Esophagus squamous epithelium (tissue), 5 donors: ENCODE results near the gene SCYL3. TPM values are rescaled to one million over a fixed set of nuclear protein-coding genes. Genes with fewer than 3 reads are reported as not detected.

Experiments
- DNase-seq: peaks from one replicate; lab custom pipeline; 2025; lab: John Stamatoyannopoulos, UW
- H3K27ac ChIP-seq, 4 donors: fragments of 200-600 bp; sonication (generic); one replicate each; pipeline ENCODE4 v1.5.1; 2016 to 2019; ENCODE audit warnings: mild to moderate bottlenecking in 1 of 4
- H3K27me3 ChIP-seq, 4 donors: fragments of 200-600 bp; sonication (generic); 1 replicate in 3 of 4; 2 replicates in 1 of 4; pipeline versions ENCODE4 v1.5.1 to v1.6.0; 2017 to 2021; ENCODE audit warnings: antibody characterized with exemption in 1 of 4
- H3K36me3 ChIP-seq, 3 donors: fragments of 200-600 bp; sonication (generic); one replicate each; pipeline ENCODE4 v1.5.1; 2016 to 2019
- H3K4me1 ChIP-seq, 3 donors: fragments of 200-600 bp; sonication (generic); one replicate each; pipeline ENCODE4 v1.5.1; 2017 to 2019
- H3K4me3 ChIP-seq, 4 donors: fragments of 200-600 bp; sonication (generic); 1 replicate in 3 of 4; 2 replicates in 1 of 4; pipeline ENCODE4 v1.5.1; 2016 to 2019; ENCODE audit warnings: mild to moderate bottlenecking in 2 of 4, moderate library complexity in 1 of 4
- H3K9me3 ChIP-seq, 3 donors: fragments of 200-600 bp; sonication (generic); one replicate each; pipeline ENCODE4 v1.5.1; 2016 to 2019
- POLR2A ChIP-seq, 4 donors: fragments of 450-650 bp; IDR thresholded peaks; one replicate each; pipeline ENCODE4 v1.6.1; 2017; ENCODE audit warnings: antibody characterized with exemption in 4 of 4, mild to moderate bottlenecking in 4 of 4, moderate library complexity in 3 of 4
- WGBS, 2 donors: methylation state at CpG; one replicate each; pipeline ENCODE4 v1.1.5; 2018; 5-methylcytosine and 5-hydroxymethylcytosine counted together
- intact Hi-C: fragments of 100-400 bp; cut with DNase I; formaldehyde crosslinking; loops from one replicate; pipeline ENCODE4 v1.15.0; 2022
- total RNA-seq, 4 donors: library from RNA; depleted of rRNA; stranded (reverse); fragments of >200 nt; gene quantifications; one replicate each; pipeline ENCODE4 v1.1.0, GENCODE V29; 2016
- TF ChIP-seq, protein P1 (sequence below), 6 experiments: fragments of 450-650 bp in 4 of 6; fragments of 200-600 bp in 2 of 6; sonication (generic) in 2 of 6; IDR thresholded peaks; one replicate each; pipeline ENCODE4 v1.5.1; 2016 to 2019; ENCODE audit warnings: antibody characterized with exemption in 6 of 6, mild to moderate bottlenecking in 4 of 6, moderate library complexity in 4 of 6
- donor health status: DM: yes; HTN: yes; CAD: no.

Gene SCYL3
- total RNA-seq, 4 donors from 2014 or later: 4.8 to 10.1 (median 9.2) TPM

DNA sequence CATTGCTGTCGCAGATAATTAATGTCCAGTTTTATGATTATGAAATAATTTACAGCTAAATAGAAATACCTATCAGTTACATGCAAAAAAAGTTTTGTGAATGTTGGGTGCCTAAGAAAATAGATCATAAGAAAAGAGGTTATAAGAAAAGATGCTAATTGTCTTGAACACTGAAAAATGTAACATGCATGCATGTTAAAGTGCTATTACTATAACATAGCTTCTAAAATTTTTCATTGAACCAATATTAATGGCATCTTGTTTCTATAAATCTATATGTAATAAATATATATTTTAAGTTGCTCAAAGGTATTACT lies 35.5 kb upstream of the SCYL3 start:
- Histone ChIP-seq H3K9me3 (no peaks in the 10 kb centered on the region), H3K27ac (no peak overlapping the region), H3K4me1 (peaks cover 0 to 10% (median 0%) of the 10 kb centered on the region in 3 donors), H3K4me3 (no peak overlapping the region), H3K36me3 (peaks cover 0 to 6% (median 0%) of the 10 kb centered on the region in 3 donors), H3K27me3 (no peaks in the 10 kb centered on the region)
- 3 to 20% methylated on average over 1 of the region's 1 CpG for WGBS, 2 donors
- no peak for DNase-seq
- intact Hi-C loops: no loop called here
- TF ChIP-seq POLR2A (IDR thresholded peaks at IDR 0.05): no peak
- TF ChIP-seq, protein P1, sequence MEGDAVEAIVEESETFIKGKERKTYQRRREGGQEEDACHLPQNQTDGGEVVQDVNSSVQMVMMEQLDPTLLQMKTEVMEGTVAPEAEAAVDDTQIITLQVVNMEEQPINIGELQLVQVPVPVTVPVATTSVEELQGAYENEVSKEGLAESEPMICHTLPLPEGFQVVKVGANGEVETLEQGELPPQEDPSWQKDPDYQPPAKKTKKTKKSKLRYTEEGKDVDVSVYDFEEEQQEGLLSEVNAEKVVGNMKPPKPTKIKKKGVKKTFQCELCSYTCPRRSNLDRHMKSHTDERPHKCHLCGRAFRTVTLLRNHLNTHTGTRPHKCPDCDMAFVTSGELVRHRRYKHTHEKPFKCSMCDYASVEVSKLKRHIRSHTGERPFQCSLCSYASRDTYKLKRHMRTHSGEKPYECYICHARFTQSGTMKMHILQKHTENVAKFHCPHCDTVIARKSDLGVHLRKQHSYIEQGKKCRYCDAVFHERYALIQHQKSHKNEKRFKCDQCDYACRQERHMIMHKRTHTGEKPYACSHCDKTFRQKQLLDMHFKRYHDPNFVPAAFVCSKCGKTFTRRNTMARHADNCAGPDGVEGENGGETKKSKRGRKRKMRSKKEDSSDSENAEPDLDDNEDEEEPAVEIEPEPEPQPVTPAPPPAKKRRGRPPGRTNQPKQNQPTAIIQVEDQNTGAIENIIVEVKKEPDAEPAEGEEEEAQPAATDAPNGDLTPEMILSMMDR (IDR thresholded peaks at IDR 0.05): peak in 1 of 6 experiments; percentile 2

DNA sequence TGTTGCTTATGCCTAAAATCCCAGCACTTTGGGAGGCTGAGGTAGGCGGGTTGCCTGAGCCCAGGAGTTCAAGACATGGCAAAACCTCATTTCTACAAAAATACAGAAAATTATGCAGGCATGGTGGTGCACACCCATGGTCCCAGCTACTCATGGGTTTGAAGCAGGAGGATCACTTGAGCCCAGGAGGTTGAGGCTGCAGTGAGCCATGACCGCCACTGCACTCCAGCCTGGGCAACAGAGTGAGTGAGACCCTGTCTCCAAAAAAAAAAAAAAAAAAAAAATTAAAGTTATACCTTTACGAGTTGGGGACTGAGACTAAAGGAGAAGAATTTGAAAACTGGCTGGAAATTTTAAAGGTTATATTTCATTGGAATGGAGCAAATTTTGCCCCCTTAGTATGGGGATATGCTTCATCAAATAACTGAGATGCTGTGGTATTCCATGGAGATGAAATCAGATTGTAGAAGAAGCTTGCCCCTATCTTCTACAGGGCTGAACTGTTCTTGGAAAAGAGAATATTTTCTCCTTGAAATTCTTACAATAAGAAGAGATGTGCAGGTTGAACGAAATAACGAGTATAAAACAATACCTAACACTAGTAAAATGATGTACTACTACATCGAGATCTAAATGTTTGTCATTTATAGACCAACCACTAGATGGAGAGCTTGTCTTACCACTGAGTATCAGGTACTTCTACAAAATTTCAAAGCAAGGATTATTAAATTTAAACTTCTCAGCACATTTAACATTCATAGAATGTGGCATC lies 34.9 kb upstream of the SCYL3 start:
- peaks cover 0 to 6% (median 0%) of the 10 kb centered on the region in 3 donors for H3K36me3 ChIP-seq

DNA sequence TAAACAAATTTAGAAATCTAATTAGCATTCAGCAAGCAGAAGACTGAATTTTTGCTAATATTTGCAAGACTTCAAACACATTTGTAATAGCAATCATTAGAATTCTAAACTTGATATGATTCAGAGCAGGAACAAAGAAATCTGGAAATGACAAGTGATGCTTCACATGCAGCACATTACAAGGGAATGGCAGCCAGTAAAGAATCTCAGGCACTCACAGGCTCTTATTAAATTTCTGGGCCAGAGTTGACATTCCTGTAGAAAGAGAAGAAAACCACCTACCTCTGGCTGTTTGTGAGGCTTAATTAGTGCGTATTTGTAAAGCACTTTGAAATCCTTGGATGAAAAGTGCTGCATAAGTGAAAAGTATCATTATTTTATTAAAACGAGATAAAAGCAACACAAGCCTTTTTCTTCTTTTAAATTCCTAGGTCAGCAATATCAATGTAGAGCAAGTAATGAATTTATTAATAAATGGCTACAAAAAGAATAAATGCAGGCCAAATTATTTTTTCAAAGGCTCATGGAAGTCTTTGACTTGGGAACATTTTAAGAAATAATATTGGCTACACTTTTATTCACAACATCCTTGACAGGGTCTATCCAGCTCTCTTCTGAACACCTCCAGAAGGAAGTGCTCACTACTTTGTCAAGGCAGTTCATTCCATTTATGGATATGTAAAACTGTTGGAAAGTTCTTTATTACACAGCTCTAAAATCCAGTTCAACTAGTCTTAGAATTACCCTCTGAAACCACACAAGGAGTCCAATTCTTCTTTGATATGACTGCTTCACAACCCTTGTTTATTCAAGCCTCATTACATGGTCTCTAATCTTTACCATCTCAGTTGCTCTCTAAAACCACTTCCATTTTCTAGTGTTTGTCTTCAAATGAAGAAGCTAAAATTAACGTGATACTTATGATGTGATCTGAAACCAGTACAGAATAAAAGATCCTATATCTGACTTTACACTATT lies 32.1 kb upstream of the SCYL3 start:
- Histone ChIP-seq H3K4me3 (no peak overlapping the region), H3K9me3 (no peaks in the 10 kb centered on the region), H3K27me3 (no peaks in the 10 kb centered on the region), H3K4me1 (no peaks in the 10 kb centered on the region), H3K36me3 (peaks cover 0 to 6% (median 0%) of the 10 kb centered on the region in 3 donors), H3K27ac (no peak overlapping the region)
- TF ChIP-seq, protein P1 (IDR thresholded peaks at IDR 0.05): no peak
- TF ChIP-seq POLR2A (IDR thresholded peaks at IDR 0.05): no peak
- no peak for DNase-seq
- 83 to 85% methylated on average over 3 of the region's 3 CpGs for WGBS, 2 donors
- intact Hi-C loops: no loop called here

More for the DNA sequence above, 34.9 kb upstream of the SCYL3 start:
- H3K27me3 ChIP-seq: no peaks in the 10 kb centered on the region
- intact Hi-C loops: no loop called here
- H3K27ac ChIP-seq: no peak overlapping the region
- H3K9me3 ChIP-seq: no peaks in the 10 kb centered on the region
- 28 to 30% methylated on average over 5 of the region's 6 CpGs for WGBS, 2 donors
- no peak for DNase-seq
- no peak overlapping the region for H3K4me3 ChIP-seq
- peaks cover 0 to 9% (median 0%) of the 10 kb centered on the region in 3 donors for H3K4me1 ChIP-seq
- TF ChIP-seq, protein P1 (IDR thresholded peaks at IDR 0.05): peak; percentile 25 to 75 (median 60)
- no peak for TF ChIP-seq POLR2A (IDR thresholded peaks at IDR 0.05)

DNA sequence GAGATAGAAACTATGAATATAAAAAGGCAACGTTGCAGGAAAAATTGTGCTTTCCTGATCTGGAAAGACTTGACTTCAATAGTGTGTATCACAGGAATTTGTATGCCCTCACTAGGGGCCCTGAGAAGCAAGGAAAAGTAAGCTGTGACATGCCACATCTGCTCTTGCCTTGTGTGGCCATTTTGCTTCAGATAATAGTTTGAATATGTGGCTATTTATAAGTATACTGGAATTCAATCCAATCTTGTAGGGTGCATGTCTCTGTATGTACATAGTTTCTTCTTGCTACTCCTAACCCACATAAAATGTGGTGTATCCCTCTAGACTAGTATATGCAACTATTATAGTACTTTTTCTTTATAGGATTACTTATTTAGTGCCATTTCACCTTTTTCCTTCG lies 31.1 kb upstream of the SCYL3 start:
- no peak for TF ChIP-seq POLR2A (IDR thresholded peaks at IDR 0.05)
- TF ChIP-seq, protein P1 (IDR thresholded peaks at IDR 0.05): no peak
- WGBS, 2 donors: 80 to 88% methylated on average over 2 of the region's 2 CpGs
- no peak for DNase-seq
- no peaks in the 10 kb centered on the region for H3K9me3 ChIP-seq
- no peaks in the 10 kb centered on the region for H3K27me3 ChIP-seq
- no peak overlapping the region for H3K27ac ChIP-seq
- no peaks in the 10 kb centered on the region for H3K4me1 ChIP-seq
- intact Hi-C loops: no loop called here
- H3K36me3 ChIP-seq: peaks cover 0 to 8% (median 0%) of the 10 kb centered on the region in 3 donors
- H3K4me3 ChIP-seq: no peak overlapping the region
